ENCODE results near the gene SLC17A1. TPM values are rescaled to one million over a fixed set of nuclear protein-coding genes. Genes with fewer than 3 reads are reported as not detected.

The SLC17A1 gene
- total RNA-seq, 4 donors from 2014 or later = not detected

- no peak for DNase-seq (ENCODE audit: low spot score in 2 of 2)
- no peak for TF ChIP-seq POLR2A (IDR thresholded peaks at IDR 0.05)
- TF ChIP-seq CTCF (IDR thresholded peaks at IDR 0.05) = no peak
- TF ChIP-seq EP300 (IDR thresholded peaks at IDR 0.05) = no peak
- no peaks in the 10 kb centered on the region for H3K27me3 ChIP-seq
- no peaks in the 10 kb centered on the region for H3K9me3 ChIP-seq
- H3K27ac ChIP-seq = no peak overlapping the region
- H3K36me3 ChIP-seq = no peaks in the 10 kb centered on the region
- WGBS, 2 donors = 80% methylated on average over 3 of the region's 3 CpGs
- no peak overlapping the region for H3K4me3 ChIP-seq
- no peaks in the 10 kb centered on the region for H3K4me1 ChIP-seq
Observed at GRCh38 chr6:25866011-25866410, 34.2 kb upstream of the SLC17A1 start.

- 83 to 85% methylated on average over 2 of the region's 2 CpGs for WGBS, 2 donors
- Histone ChIP-seq H3K27ac (no peak overlapping the region), H3K27me3 (no peaks in the 10 kb centered on the region), H3K9me3 (no peaks in the 10 kb centered on the region), H3K4me3 (no peak overlapping the region), H3K4me1 (no peaks in the 10 kb centered on the region), H3K36me3 (no peaks in the 10 kb centered on the region)
- TF ChIP-seq EP300 (IDR thresholded peaks at IDR 0.05) = no peak
- TF ChIP-seq POLR2A (IDR thresholded peaks at IDR 0.05) = no peak
- TF ChIP-seq CTCF (IDR thresholded peaks at IDR 0.05) = no peak
- no peak for DNase-seq (ENCODE audit: low spot score in 2 of 2)
Observed at GRCh38 chr6:25863360-25863759, 31.5 kb upstream of the SLC17A1 start.

- H3K27me3 ChIP-seq = no peaks in the 10 kb centered on the region
- TF ChIP-seq CTCF (IDR thresholded peaks at IDR 0.05) = no peak
- no peak for TF ChIP-seq EP300 (IDR thresholded peaks at IDR 0.05)
- TF ChIP-seq POLR2A (IDR thresholded peaks at IDR 0.05) = no peak
- no peaks in the 10 kb centered on the region for H3K4me1 ChIP-seq
- no peaks in the 10 kb centered on the region for H3K36me3 ChIP-seq
- WGBS, 2 donors = 85 to 92% methylated on average over 4 of the region's 4 CpGs
- no peak overlapping the region for H3K4me3 ChIP-seq
- no peaks in the 10 kb centered on the region for H3K9me3 ChIP-seq
- no peak for DNase-seq (ENCODE audit: low spot score in 2 of 2)
- H3K27ac ChIP-seq = no peak overlapping the region
Observed at GRCh38 chr6:25862199-25862598, 30.3 kb upstream of the SLC17A1 start.

- DNase-seq (ENCODE audit: low spot score in 2 of 2) = no peak
- no peak for TF ChIP-seq POLR2A (IDR thresholded peaks at IDR 0.05)
- TF ChIP-seq CTCF (IDR thresholded peaks at IDR 0.05) = no peak
- TF ChIP-seq EP300 (IDR thresholded peaks at IDR 0.05) = no peak
- Histone ChIP-seq H3K4me3 (no peak overlapping the region), H3K27me3 (no peaks in the 10 kb centered on the region), H3K9me3 (no peaks in the 10 kb centered on the region), H3K27ac (no peak overlapping the region), H3K4me1 (no peaks in the 10 kb centered on the region), H3K36me3 (no peaks in the 10 kb centered on the region)
Observed at GRCh38 chr6:25852756-25853155, 20.9 kb upstream of the SLC17A1 start.

- Histone ChIP-seq H3K27me3 (no peaks in the 10 kb centered on the region), H3K4me1 (no peaks in the 10 kb centered on the region), H3K9me3 (no peaks in the 10 kb centered on the region), H3K36me3 (no peaks in the 10 kb centered on the region), H3K4me3 (no peak overlapping the region), H3K27ac (no peak overlapping the region)
- TF ChIP-seq EP300 (IDR thresholded peaks at IDR 0.05) (no peak), CTCF (IDR thresholded peaks at IDR 0.05) (no peak), POLR2A (IDR thresholded peaks at IDR 0.05) (no peak)
- WGBS, 2 donors = 78 to 82% methylated on average over 2 of the region's 2 CpGs
- DNase-seq (ENCODE audit: low spot score in 2 of 2) = no peak
Observed at GRCh38 chr6:25851961-25852360, 20.1 kb upstream of the SLC17A1 start.

Data from tibial nerve (tissue), 4 donors.